GM12878 (cell line): ENCODE measurements around the gene TTLL12.

Experiments used
- EGR1 ChIP-seq, 2 experiments: IDR thresholded peaks; 1 replicate in 1 of 2; 2 replicates in 1 of 2; pipeline ENCODE4 v1.6.1; 2011 to 2012; ENCODE audit warnings: low read depth in 2 of 2, low read length in 2 of 2, borderline replicate concordance in 1 of 2, mild to moderate bottlenecking in 1 of 2, moderate library complexity in 1 of 2
- FOXM1 ChIP-seq: IDR thresholded peaks from 2 replicates; pipeline ENCODE4 v1.6.1; 2012; ENCODE audit warnings: low read depth, mild to moderate bottlenecking, inconsistent platforms, low read length, moderate library complexity
- TAF1 ChIP-seq: IDR thresholded peaks from 2 replicates; pipeline ENCODE4 v1.6.1; 2011; ENCODE audit warnings: mild to moderate bottlenecking, low read depth, low read length, borderline replicate concordance
- TBL1XR1 ChIP-seq: IDR thresholded peaks from 2 replicates; pipeline ENCODE4 v1.6.1; 2012; ENCODE audit warnings: low read depth, low read length, improper control_type of control experiment
- TF ChIP-seq, protein P1 (sequence below): IDR thresholded peaks from 2 replicates; pipeline ENCODE4 v1.6.1; 2012; ENCODE audit warnings: low read depth, low read length, improper control_type of control experiment
- TF ChIP-seq, protein P2 (sequence below), 3 experiments: IDR thresholded peaks in 2 of 3; conservative IDR thresholded peaks in 1 of 3; 2 replicates each; pipeline ENCODE4 v1.5.1; 2011; ENCODE audit warnings: low read depth in 3 of 3, low read length in 3 of 3, mild to moderate bottlenecking in 3 of 3, control low read depth in 2 of 3, moderate library complexity in 2 of 3, inconsistent platforms in 1 of 3, mixed read lengths in 1 of 3; ENCODE audit not compliant: control insufficient read depth in 2 of 3, insufficient read depth in 1 of 3; ENCODE audit errors: extremely low read depth in 1 of 3
- TF ChIP-seq, protein P3 (sequence below): IDR thresholded peaks from 2 replicates; pipeline ENCODE4 v1.6.1; 2012; ENCODE audit warnings: low read depth, low read length, improper control_type of control experiment

DNA sequence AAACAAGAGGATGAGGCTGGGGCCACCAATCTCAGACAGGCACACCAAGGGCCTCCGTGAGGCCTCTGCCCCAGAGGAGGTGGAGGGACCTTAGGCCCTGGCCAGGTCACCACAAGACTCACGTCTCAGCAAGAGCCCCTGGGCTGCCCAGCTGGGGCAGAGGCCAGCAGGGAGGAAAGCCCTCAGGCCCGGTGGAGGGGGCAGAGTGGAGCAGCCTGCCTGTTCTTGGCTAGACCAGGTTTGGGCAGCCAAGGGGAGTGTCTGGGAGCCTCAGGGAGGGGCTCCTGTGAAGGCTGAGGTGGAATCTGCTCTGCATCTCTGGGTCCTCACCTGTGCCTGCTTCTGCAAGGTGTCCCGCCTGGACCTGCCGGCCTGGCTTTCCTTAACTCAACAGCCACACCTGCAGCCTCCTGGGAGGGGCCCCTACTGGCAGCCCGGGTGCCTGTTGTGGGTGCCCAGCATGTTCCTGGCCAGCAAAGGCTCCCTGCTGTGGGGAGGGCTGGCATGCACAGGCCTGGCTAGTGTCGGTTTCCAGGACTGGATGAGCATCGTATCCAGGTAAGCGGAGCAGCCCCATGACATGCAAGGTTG is 11.9 kb downstream of the TTLL12 start:
- no peak for TF ChIP-seq TAF1
- TF ChIP-seq, protein P1, sequence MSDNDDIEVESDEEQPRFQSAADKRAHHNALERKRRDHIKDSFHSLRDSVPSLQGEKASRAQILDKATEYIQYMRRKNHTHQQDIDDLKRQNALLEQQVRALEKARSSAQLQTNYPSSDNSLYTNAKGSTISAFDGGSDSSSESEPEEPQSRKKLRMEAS: no peak
- TF ChIP-seq, protein P2, sequence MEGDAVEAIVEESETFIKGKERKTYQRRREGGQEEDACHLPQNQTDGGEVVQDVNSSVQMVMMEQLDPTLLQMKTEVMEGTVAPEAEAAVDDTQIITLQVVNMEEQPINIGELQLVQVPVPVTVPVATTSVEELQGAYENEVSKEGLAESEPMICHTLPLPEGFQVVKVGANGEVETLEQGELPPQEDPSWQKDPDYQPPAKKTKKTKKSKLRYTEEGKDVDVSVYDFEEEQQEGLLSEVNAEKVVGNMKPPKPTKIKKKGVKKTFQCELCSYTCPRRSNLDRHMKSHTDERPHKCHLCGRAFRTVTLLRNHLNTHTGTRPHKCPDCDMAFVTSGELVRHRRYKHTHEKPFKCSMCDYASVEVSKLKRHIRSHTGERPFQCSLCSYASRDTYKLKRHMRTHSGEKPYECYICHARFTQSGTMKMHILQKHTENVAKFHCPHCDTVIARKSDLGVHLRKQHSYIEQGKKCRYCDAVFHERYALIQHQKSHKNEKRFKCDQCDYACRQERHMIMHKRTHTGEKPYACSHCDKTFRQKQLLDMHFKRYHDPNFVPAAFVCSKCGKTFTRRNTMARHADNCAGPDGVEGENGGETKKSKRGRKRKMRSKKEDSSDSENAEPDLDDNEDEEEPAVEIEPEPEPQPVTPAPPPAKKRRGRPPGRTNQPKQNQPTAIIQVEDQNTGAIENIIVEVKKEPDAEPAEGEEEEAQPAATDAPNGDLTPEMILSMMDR (IDR thresholded peaks at IDR 0.05 in 2 of 3, conservative IDR thresholded peaks at IDR 0.05 in 1 of 3; ENCODE audit: control insufficient read depth in 2 of 3, extremely low read depth in 1 of 3, insufficient read depth in 1 of 3, low read depth in 3 of 3, low read length in 3 of 3): no peak
- TF ChIP-seq TBL1XR1: no peak
- no peak for TF ChIP-seq EGR1 (IDR thresholded peaks at IDR 0.05; ENCODE audit: borderline replicate concordance in 1 of 2, low read depth in 2 of 2, low read length in 2 of 2)
- TF ChIP-seq, protein P3, sequence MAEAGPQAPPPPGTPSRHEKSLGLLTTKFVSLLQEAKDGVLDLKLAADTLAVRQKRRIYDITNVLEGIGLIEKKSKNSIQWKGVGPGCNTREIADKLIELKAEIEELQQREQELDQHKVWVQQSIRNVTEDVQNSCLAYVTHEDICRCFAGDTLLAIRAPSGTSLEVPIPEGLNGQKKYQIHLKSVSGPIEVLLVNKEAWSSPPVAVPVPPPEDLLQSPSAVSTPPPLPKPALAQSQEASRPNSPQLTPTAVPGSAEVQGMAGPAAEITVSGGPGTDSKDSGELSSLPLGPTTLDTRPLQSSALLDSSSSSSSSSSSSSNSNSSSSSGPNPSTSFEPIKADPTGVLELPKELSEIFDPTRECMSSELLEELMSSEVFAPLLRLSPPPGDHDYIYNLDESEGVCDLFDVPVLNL: no peak
- no peak for TF ChIP-seq FOXM1
